HepG2 (cell line): Measurements from ENCODE around the gene FAF2. TPM values are rescaled to one million over a fixed set of nuclear protein-coding genes. Genes with fewer than 3 reads are reported as not detected.

Source experiments
- BRF2 ChIP-seq: sonication (generic); formaldehyde crosslinking; IDR thresholded peaks from 2 replicates; pipeline ENCODE4 v1.8.1; 2022; ENCODE audit warnings: mild to moderate bottlenecking, missing genetic modification reagents
- CREM ChIP-seq, 2 experiments: sonication (generic) in 1 of 2; formaldehyde crosslinking in 1 of 2; IDR thresholded peaks; 2 replicates each; pipeline versions ENCODE4 v1.4.0 to v1.6.1; 2016 to 2020; ENCODE audit warnings: antibody characterized with exemption in 1 of 2, mild to moderate bottlenecking in 1 of 2, missing genetic modification reagents in 1 of 2
- ETV5 ChIP-seq: IDR thresholded peaks from 2 replicates; pipeline ENCODE4 v1.6.1; 2018; ENCODE audit warnings: missing biosample characterization, missing genetic modification reagents, inconsistent platforms, borderline replicate concordance
- FOXA1 ChIP-seq, 2 experiments: fragments of 450-650 bp in 1 of 2; sonication (generic) in 1 of 2; formaldehyde crosslinking in 1 of 2; IDR thresholded peaks; 2 replicates each; pipeline versions ENCODE4 v1.4.0 to v1.6.1; 2016 to 2020; ENCODE audit warnings: missing genetic modification reagents in 1 of 2
- HOXA5 ChIP-seq: sonication (generic); formaldehyde crosslinking; IDR thresholded peaks from 2 replicates; pipeline ENCODE4 v1.4.0; 2020; ENCODE audit warnings: missing genetic modification reagents
- PHF8 ChIP-seq: sonication (generic); formaldehyde crosslinking; IDR thresholded peaks from 2 replicates; pipeline ENCODE4 v1.5.0; 2020; ENCODE audit warnings: missing genetic modification reagents
- RAD21 ChIP-seq: fragments of 450-650 bp; formaldehyde crosslinking; IDR thresholded peaks from 2 replicates; pipeline ENCODE4 v1.5.0; 2020; ENCODE audit warnings: mild to moderate bottlenecking
- SIN3A ChIP-seq: IDR thresholded peaks from 2 replicates; pipeline ENCODE4 v1.6.1; 2011; ENCODE audit warnings: low read depth, mild to moderate bottlenecking, control low read depth, low read length, borderline replicate concordance
- SNAPC2 ChIP-seq: sonication (generic); formaldehyde crosslinking; IDR thresholded peaks from 2 replicates; pipeline ENCODE4 v1.8.1; 2022; ENCODE audit warnings: mild to moderate bottlenecking, missing genetic modification reagents
- SP2 ChIP-seq: sonication (generic); formaldehyde crosslinking; IDR thresholded peaks from 2 replicates; pipeline ENCODE4 v1.5.1; 2020; ENCODE audit warnings: mild to moderate bottlenecking, missing genetic modification reagents
- TBX2 ChIP-seq: sonication (generic); formaldehyde crosslinking; IDR thresholded peaks from 2 replicates; pipeline ENCODE4 v1.5.0; 2020; ENCODE audit warnings: missing genetic modification reagents, mild to moderate bottlenecking, borderline replicate concordance
- ZFY ChIP-seq: sonication (generic); formaldehyde crosslinking; IDR thresholded peaks from 2 replicates; pipeline ENCODE4 v1.4.0; 2020; ENCODE audit warnings: missing genetic modification reagents
- ZGPAT ChIP-seq: IDR thresholded peaks from 2 replicates; pipeline ENCODE4 v1.6.1; 2016; ENCODE audit warnings: mild to moderate bottlenecking
- ZNF451 ChIP-seq: sonication (generic); formaldehyde crosslinking; IDR thresholded peaks from 2 replicates; pipeline ENCODE4 v1.5.0; 2020; ENCODE audit warnings: mild to moderate bottlenecking, missing genetic modification reagents
- ZNF546 ChIP-seq: sonication (generic); formaldehyde crosslinking; conservative IDR thresholded peaks from 2 replicates; pipeline ENCODE4 v1.8.1; 2023; ENCODE audit warnings: mild to moderate bottlenecking, missing genetic modification reagents
- ZSCAN30 ChIP-seq: sonication (generic); formaldehyde crosslinking; IDR thresholded peaks from 2 replicates; pipeline ENCODE4 v1.5.0; 2020; ENCODE audit warnings: mild to moderate bottlenecking, missing genetic modification reagents
- polyA plus RNA-seq, 8 experiments: library from polyadenylated mRNA; depleted of rRNA in 3 of 8; stranded (reverse) in 7 of 8; unstranded in 1 of 8; fragments of >200 nt; fragmentation: Illumina TruSeq in 4 of 8; extraction: Trizol in 4 of 8; gene quantifications; 2 replicates each; pipeline versions ENCODE4 v1.2.1 to v1.2.3, GENCODE V29; 2011 to 2016; ENCODE audit warnings: low read depth in 4 of 8, missing spikeins in 1 of 8, mixed read lengths in 1 of 8; ENCODE audit not compliant: insufficient read depth in 1 of 8
- total RNA-seq, 5 experiments: library from RNA; depleted of rRNA; stranded (reverse); fragments of >200 nt; fragmentation: Illumina TruSeq; extraction: Trizol; gene quantifications; 2 replicates each; pipeline ENCODE4 v1.2.3, GENCODE V29; 2016; ENCODE audit warnings: low read depth in 1 of 5
- TF ChIP-seq, protein P1 (sequence below): sonication (generic); formaldehyde crosslinking; IDR thresholded peaks from 2 replicates; pipeline ENCODE4 v1.5.1; 2020; ENCODE audit warnings: mild to moderate bottlenecking, missing genetic modification reagents, borderline replicate concordance
- TF ChIP-seq, protein P2 (sequence below): sonication (generic); formaldehyde crosslinking; IDR thresholded peaks from 2 replicates; pipeline ENCODE4 v1.8.0; 2022; ENCODE audit warnings: missing genetic modification reagents, mild to moderate bottlenecking, moderate library complexity, borderline replicate concordance
- TF ChIP-seq, protein P3 (sequence below): sonication (generic); formaldehyde crosslinking; IDR thresholded peaks from 2 replicates; pipeline ENCODE4 v1.5.1; 2020; ENCODE audit warnings: missing genetic modification reagents, mild to moderate bottlenecking, borderline replicate concordance

The FAF2 gene
- total and polyA plus RNA-seq, 2 of the 13 experiments (the other 11 are each of a cell fraction or from before 2014, with no cell fraction given): 27.8 to 34.3 TPM

DNA sequence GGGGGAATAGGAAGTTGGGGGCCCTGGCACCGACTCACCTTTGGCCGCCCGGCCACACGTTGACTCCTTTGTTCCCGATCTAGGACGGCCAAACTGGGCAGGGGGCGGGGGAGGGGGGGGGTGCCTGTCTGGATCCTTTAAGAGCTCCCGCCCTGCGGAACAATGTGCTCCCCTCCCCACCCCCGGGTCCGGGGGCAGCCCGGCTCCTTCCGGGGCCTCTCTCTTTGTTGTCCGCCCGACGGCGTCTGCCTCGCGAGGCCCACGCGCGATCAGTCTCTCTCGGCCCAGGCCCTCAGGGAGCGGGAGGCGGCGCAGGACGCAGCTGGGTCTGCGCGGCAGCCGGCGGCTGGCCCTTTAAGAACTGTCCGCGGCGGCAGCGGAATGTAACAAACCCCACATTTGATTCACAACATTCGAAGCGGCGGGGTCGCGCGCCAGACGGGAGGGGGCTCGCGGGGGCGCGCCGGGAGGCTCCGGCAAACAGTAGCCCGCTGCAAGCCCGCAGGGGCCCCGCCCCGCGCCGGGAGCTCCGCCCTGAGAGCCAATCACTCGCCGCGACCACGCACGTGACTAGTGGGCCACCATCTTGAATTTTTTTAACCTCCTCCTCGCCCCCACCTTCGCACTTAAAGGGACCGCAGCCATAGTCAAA lies 88.8 kb downstream of the FAF2 start, which contains the start of gene RNF44 (continued):
- TF ChIP-seq, protein P1, sequence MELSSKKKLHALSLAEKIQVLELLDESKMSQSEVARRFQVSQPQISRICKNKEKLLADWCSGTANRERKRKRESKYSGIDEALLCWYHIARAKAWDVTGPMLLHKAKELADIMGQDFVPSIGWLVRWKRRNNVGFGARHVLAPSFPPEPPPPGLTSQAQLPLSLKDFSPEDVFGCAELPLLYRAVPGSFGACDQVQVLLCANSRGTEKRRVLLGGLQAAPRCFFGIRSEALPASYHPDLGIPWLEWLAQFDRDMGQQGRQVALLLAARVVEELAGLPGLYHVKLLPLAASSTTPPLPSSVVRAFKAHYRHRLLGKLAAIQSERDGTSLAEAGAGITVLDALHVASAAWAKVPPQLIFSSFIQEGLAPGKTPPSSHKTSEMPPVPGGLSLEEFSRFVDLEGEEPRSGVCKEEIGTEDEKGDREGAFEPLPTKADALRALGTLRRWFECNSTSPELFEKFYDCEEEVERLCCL (CRISPR knock-in tag): no peak
- TF ChIP-seq ZNF546 (CRISPR knock-in tag): 0 out of 2 replicates have a peak, but pooled peaks have one; percentile 36
- TF ChIP-seq ETV5: peak; percentile 81
- TF ChIP-seq ZNF451 (CRISPR knock-in tag): no peak
- TF ChIP-seq, protein P2, sequence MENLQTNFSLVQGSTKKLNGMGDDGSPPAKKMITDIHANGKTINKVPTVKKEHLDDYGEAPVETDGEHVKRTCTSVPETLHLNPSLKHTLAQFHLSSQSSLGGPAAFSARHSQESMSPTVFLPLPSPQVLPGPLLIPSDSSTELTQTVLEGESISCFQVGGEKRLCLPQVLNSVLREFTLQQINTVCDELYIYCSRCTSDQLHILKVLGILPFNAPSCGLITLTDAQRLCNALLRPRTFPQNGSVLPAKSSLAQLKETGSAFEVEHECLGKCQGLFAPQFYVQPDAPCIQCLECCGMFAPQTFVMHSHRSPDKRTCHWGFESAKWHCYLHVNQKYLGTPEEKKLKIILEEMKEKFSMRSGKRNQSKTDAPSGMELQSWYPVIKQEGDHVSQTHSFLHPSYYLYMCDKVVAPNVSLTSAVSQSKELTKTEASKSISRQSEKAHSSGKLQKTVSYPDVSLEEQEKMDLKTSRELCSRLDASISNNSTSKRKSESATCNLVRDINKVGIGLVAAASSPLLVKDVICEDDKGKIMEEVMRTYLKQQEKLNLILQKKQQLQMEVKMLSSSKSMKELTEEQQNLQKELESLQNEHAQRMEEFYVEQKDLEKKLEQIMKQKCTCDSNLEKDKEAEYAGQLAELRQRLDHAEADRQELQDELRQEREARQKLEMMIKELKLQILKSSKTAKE: no peak; the same call in 1 of the 2 replicates
- TF ChIP-seq RAD21 (CRISPR knock-in tag): peak; percentile 6; the same call in 1 of the 2 replicates
- 0 out of 2 replicates have a peak, but pooled peaks have one; percentile 24 for TF ChIP-seq HOXA5 (CRISPR knock-in tag)
- no peak; the same call in 1 of the 2 replicates for TF ChIP-seq ZGPAT (CRISPR knock-in tag)
- 0 out of 2 replicates have a peak, but pooled peaks have one; percentile 77 for TF ChIP-seq ZSCAN30
- TF ChIP-seq TBX2 (CRISPR knock-in tag): peak; percentile 61; the same call in 1 of the 2 replicates
- 0 out of 2 replicates have a peak, but pooled peaks have one; percentile 21 for TF ChIP-seq SNAPC2 (CRISPR knock-in tag)
- no peak; the same call in 1 of the 2 replicates for TF ChIP-seq BRF2
- TF ChIP-seq SP2: 0 out of 2 replicates have a peak, but pooled peaks have one; percentile 34
- TF ChIP-seq FOXA1 (IDR thresholded peaks at IDR 0.05): no peak
- TF ChIP-seq FOXA1 (CRISPR knock-in tag; IDR thresholded peaks at IDR 0.05): peak; percentile 64
- peak; percentile 84 for TF ChIP-seq PHF8
- TF ChIP-seq SIN3A: peak; percentile 1; the same call in 1 of the 2 replicates
- peak; percentile 73 for TF ChIP-seq ZFY
- no peak for TF ChIP-seq CREM (IDR thresholded peaks at IDR 0.05)
- TF ChIP-seq CREM (CRISPR knock-in tag; IDR thresholded peaks at IDR 0.05): no peak
- TF ChIP-seq, protein P3, sequence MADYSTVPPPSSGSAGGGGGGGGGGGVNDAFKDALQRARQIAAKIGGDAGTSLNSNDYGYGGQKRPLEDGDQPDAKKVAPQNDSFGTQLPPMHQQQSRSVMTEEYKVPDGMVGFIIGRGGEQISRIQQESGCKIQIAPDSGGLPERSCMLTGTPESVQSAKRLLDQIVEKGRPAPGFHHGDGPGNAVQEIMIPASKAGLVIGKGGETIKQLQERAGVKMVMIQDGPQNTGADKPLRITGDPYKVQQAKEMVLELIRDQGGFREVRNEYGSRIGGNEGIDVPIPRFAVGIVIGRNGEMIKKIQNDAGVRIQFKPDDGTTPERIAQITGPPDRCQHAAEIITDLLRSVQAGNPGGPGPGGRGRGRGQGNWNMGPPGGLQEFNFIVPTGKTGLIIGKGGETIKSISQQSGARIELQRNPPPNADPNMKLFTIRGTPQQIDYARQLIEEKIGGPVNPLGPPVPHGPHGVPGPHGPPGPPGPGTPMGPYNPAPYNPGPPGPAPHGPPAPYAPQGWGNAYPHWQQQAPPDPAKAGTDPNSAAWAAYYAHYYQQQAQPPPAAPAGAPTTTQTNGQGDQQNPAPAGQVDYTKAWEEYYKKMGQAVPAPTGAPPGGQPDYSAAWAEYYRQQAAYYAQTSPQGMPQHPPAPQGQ: no peak
